Hippocampal formation (tissue), 2 donors: Measurements from ENCODE around the gene TMA7.
"Not testable (repeated sequence)": the region's sequence is repeated elsewhere in the genome, so short reads cannot be mapped to it uniquely, and the experiment has no call there.

ENCODE experiments used
- DNase-seq, 2 donors: peaks; one replicate each; lab custom pipeline; 2025; lab: John Stamatoyannopoulos, UW

TMA7 gene

GRCh38 chr3:48468329-48468731, 28.3 kb downstream of the TMA7 start:
- DNase-seq = no peak

- no peak for DNase-seq
Measured at GRCh38 chr3:48469046-48469915, 29.2 kb downstream of the TMA7 start.

GRCh38 chr3:48470286-48470685, 30.2 kb downstream of the TMA7 start:
- DNase-seq = no peak

- no peak for DNase-seq
Measured at GRCh38 chr3:48472673-48472922, 32.5 kb downstream of the TMA7 start.

- peak; percentile 77 to 78 for DNase-seq
Measured at GRCh38 chr3:48472923-48473616, 33.0 kb downstream of the TMA7 start.

GRCh38 chr3:48473617-48473952, 33.5 kb downstream of the TMA7 start:
- no peak for DNase-seq

- DNase-seq = not testable (repeated sequence)
Measured at GRCh38 chr3:48474031-48474430, 34.0 kb downstream of the TMA7 start.

- no peak for DNase-seq
Measured at GRCh38 chr3:48474619-48475018, 34.6 kb downstream of the TMA7 start.

- no peak for DNase-seq
Measured at GRCh38 chr3:48475188-48475587, 35.1 kb downstream of the TMA7 start.

- no peak for DNase-seq
Measured at GRCh38 chr3:48476426-48477053, 36.5 kb downstream of the TMA7 start.

GRCh38 chr3:48477959-48478520, 38.0 kb downstream of the TMA7 start:
- no peak for DNase-seq

GRCh38 chr3:48478626-48479555, 38.8 kb downstream of the TMA7 start:
- DNase-seq = no peak

- DNase-seq = not testable (repeated sequence)
Measured at GRCh38 chr3:48480891-48481290, 40.8 kb downstream of the TMA7 start.

- DNase-seq = not testable (repeated sequence)
Measured at GRCh38 chr3:48482822-48483221, 42.8 kb downstream of the TMA7 start.

GRCh38 chr3:48486952-48487351, 46.9 kb downstream of the TMA7 start:
- DNase-seq = no peak

GRCh38 chr3:48492461-48493202, 52.6 kb downstream of the TMA7 start:
- DNase-seq = no peak

- no peak for DNase-seq
Measured at GRCh38 chr3:48493203-48493501, 53.1 kb downstream of the TMA7 start.
